Stimulated activated CD4-positive, alpha-beta T cell treated with anti-CD3 and anti-CD28 coated beads, Interleukin-1b, Interleukin-23, amount 100 ng/mL, for 48 hours (primary cell): ENCODE data around the gene DOCK9.
"Not testable (repeated sequence)": the region's sequence is repeated elsewhere in the genome, so short reads cannot be mapped to it uniquely, and the experiment has no call there.

Source experiments
- DNase-seq: peaks from one replicate; pipeline ENCODE4 v3.0.0-alpha.2; 2020

The DOCK9 gene

DNA sequence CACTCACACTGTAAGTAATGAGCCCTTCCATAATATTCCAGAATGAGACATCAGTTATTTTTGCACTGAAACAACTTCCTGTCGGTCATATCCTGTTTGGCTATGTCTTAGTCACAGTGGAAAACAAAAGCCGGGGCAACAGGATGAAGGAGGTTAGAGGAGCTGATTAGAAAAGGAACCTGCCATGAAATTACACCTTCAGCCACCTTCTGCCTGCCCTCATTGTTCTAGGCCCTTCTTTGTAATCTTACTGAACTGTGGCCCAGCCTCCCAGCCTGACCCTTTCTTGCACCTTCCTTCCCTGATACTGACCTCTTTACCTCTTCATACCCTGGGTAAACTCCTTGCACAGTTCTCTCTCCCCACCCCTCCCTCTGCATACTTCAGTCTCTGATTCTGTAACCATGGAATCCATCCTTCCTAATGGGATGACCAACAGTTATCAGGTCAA is 67.3 kb downstream of the DOCK9 start:
- DNase-seq: peak; percentile 44

DNA sequence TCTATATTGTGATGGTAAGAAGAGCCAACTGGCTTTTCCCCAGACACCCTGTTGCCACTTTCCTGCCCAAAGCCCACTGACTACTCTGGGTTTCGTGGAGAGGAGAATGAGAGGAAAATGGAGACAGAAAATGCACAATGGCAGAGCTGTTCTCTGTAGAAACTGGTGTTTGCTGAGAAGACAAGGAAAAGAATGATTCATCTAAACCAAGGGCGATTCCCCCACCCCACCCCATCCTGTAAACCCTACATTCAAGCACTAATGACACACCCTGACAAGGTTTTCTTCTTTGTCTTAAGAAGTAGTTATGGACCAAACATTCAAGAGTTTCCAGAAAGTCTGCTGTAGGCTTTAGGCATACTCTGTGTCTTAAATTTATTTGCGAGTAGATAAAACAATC is 68.8 kb downstream of the DOCK9 start:
- peak; percentile 31 for DNase-seq

DNA sequence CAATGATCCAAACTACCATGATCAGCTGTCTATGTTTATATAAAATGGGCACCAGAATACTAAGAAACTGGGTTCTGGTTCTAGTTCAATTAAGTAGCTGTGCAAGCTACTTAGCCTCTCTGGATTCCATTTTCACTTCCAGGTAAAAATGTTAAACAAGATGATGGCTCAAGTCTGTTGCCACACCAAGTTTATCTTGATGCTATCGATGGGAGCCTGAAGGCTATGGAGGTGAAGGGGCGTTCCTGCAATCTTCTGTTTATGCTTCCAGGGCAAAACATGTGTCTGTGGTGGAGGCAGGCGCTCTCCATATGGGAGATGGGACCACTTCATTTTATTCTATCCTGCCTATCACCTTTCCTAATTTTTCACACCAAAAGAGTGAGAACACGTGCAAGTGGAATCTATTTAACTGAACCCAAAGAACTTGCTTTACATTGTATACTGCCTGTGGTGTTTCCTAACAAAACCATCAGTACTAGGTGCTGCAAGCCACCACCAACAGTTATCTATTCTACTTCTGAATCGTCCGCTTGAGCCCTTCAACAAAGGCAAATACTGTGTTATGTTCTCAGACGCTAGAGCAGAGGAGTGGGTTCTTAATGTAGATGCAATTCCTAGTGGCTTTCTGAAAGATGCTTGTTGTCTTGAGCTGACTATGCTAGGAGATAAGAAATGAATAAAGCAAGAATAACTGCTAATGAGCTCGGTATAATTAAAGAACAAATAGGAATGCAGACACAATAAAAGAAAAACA is 70.9 kb downstream of the DOCK9 start:
- DNase-seq: no peak

DNA sequence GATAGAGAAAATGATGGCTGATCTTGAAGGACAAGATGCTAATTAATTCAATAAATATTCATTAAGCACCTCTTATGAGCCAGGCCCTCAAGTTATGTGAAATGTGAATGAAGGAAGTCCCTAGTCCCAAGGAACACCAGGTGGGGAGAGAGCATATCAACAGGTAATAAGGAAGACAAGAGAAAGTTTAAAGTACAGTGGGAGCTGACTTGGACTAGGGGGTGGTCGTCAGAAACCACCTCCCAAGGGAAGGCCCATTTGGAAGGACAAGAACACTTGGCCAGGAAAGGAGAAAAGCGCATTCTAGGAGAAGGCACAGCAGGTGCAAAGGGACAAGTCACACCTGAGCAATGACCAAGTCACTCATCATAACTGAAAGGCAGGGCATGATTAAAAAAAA is 72.7 kb downstream of the DOCK9 start:
- DNase-seq: no peak

DNA sequence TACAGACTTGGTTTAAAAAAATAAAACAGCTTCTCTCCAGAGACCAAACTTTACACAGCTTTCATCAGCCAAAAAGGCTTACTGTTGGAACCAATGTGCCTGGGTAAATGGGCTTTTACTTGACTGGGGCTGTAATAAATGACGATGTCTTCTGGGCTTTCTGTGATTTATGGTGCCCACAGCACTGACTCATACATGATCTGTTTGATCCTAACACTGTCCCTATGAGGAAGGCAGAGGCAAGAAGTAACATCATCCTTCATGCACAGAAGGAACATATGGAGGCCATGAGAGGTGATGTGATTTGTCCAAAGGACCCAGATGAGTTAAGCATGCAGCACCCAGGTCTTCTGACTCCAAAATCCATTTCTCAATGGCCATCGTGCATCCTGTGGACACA is 77.4 kb downstream of the DOCK9 start:
- DNase-seq: no peak

DNA sequence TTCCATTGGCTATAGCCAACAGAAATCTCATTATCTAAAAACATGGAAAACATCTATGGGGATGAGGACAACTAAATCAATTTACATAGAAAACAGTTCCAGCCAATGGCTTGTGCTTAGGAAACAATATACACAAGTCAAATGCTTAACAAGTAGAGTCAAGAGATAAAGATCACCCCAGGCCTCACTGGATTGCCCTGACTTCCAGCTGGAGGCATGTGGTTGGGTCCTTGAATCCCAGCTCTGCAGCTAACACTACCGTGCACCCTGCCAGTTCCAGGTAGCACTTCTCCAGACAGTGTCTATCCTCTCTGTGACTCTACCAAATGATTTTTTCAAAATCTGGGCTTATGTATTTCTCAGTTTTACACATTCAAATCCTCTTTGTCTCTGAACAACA is 80.2 kb downstream of the DOCK9 start:
- no peak for DNase-seq

DNA sequence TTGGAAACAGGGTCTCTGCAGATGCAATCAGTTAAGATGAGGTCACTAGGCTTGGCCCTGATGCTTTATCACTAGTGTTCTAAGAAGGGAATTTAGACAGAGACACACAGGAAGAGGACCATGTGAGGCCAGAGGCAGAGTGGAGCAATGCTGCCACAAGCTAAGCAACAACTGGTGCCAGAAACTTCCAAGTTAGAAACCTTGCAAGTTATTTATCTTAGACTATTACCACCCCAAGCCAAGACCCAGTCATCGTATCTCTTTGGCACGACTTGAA is 81.1 kb downstream of the DOCK9 start:
- no peak for DNase-seq

DNA sequence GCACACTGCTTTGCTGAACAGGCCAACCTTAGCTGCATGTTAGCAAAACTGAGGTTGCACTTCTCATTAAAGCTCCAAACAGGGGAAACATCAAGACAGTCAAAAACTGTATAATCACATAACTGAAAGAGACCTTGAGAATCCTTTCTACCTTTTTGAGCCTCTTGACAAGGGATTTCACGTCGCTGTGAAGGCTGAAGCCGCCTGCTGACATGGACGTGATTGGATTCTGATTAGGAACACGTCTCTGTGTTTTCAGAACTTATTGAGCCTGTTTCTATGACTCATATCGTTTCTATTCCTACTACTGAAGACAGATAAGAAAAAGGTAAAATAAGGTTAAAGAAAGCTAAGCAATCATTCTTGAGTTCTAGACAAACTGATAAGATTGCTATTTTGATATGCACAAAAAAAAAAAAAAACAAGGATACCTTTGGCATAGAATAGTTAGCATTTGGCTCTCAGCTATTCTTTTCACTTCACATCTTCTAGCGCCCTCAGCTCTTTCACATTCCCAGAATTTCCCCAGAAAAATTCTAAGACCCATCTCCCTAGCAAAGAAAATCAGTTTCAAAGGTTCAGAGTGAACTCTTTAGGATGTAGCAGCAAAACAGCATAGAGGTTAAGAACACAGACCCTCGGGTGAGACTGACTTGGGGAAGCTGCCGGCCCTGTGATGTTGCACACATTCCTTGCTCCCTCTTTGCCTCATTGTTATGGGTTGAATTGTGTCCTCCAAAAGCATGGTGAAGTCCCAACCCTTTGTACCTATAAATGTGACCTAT is 81.6 kb downstream of the DOCK9 start:
- no peak for DNase-seq

DNA sequence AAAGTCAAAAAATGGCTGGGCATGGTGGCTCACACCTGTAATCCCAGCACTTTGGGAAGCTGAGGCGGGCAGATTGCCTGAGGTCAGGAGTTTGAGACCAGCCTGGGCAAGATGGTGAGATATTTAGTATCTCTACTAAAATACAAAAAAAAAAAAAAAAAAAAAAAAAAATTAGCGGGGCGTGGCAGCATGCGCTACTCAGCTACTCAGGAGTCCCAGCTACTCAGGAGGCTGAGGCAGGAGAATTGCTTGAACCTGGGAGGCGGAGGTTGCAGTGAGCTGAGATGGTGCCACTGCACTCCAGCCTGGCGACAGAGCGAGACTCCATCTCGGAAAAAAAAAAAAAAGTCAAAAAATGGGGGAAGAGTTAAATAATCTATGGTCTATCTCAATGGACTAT is 83.0 kb downstream of the DOCK9 start:
- not testable (repeated sequence) for DNase-seq

DNA sequence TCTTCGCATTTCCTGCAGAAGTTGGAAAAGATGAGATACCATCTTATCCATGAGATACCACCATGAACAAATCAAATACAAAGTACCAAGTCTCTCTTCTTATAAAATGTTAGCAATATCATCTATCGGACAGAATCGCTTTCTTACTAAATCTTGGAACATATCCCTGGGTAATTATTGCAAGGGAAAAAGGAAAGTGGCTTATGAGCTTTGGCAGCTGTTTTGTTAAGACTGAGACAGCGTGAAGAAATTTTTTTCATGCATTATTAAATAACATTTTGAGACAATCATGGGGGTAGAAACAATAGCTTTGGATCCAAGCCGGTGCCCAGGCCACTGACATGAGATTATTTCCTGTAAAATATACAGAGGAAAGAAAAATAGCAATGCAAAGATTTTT is 84.5 kb downstream of the DOCK9 start:
- DNase-seq: no peak

DNA sequence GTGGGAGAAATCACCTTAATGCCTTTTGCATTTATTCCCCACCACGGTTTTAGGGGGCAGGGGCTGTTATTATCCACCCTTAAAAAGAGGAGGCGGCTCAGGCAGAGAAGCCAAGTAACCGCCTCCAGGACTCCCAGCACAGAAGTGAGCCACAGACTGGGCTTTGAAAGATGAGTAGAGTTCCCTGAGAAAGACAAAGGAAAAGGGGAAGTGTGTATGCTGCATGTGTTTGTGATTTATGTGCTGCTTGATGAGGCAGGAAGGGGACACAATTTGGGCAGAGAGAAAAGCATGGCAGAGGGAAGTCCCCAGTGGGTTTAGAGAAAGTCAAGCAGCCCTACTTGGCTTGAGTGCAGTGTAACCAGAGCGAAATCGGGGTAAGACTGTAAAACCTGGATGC is 85.0 kb downstream of the DOCK9 start:
- no peak for DNase-seq

DNA sequence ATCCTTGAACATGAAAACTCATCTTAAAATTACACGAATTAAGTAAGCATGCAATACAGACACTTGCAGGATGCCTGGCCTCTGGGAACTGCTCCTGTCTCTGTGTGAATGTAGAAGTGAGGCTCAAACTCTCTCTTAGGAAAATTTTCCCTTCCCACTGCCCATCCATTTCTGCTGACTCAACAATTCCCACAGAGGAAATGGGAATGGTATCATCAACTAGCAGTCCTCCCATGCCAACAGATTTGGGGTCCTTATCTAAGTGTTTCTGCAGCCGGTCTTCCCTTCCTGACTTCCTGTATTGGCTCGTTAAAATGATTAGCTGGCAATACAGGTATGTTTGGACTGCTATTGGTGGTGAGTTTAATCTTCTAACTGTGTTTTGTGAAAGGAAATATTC is 85.8 kb downstream of the DOCK9 start:
- DNase-seq: no peak

DNA sequence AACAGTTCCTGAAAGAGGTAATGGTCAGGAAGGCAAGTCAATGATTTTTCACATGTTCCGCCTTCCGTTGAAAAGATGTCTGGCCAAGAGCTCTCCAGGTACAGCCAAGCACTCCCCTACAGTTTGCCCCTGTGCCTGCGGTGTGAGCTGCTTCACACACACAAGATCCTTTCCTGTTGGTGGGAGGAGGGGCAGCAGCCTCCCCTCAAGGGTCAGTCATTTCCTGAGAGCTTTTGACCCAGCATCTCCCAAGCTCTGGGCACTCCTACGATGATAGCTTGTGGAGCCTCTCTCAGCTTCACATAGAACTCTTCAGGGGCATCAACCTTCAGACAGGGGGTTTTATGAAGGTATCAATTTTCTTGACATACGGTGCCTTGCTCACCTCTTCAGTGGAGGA is 86.9 kb downstream of the DOCK9 start:
- DNase-seq: no peak

DNA sequence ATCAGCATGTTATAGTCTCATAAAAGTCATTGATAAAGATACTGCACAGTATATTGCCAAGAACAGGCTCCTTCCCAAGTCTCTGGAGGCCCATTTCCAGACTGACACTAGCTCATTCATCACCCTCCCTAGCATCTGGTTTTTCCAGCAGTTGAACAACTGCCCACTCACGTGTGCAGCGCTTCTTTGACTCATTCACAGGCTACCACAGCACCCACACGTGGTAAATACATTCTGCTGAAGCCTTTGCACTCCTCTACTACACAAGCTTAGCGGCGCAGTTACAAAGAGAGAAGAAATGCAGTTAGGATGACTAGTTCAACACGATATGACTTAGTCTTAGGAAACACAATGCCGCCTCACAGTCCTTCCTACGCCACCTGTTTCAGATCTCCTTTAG is 87.7 kb downstream of the DOCK9 start:
- peak; percentile 72 for DNase-seq

DNA sequence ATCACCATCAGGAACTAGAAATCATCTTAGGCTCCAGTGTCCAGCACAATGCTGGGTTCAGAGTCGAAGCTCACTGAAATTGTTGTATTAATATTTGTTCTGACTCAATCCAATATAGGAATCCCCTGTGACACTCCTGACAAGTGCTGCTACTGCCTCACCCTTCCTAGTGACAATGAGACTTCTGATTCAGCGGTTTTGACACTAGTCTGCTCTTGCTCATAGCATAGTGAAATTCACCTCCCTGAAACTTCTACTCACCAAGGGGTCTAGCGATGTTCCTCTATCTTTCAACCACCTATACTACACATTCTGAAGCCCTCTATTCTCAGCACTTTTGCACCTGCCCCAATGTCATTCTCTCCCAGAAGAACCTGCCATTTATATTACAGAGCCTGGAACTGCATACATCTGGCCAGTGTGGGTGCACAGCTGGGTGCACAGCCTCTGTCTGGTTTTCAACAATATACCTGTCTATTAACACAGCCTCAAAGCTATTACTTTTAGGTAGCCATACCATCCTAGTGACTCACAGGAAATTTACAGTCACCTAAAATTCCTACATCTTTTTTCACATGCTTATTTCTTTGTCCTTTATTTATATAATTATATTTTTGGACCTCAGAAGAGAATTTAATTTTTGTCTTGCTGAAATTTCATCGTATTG is 88.3 kb downstream of the DOCK9 start:
- no peak for DNase-seq

DNA sequence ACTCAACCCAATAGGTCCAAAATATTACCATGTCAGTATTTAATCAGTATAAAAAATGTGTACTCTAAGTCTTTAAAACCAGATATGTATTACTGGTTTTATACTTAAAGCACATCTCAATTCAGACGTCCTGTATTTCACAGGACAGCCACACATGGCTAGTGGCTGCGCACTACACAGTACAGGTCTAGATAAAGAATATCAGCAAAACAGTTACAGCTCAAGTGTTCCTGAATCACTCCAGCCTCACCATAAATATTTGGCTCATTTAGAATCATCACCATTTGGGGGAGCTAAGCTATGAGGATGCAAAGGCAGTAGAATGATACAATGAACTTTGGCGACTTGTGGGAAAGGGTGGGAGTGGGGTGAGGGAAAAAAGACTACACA is 89.0 kb downstream of the DOCK9 start:
- DNase-seq: no peak

DNA sequence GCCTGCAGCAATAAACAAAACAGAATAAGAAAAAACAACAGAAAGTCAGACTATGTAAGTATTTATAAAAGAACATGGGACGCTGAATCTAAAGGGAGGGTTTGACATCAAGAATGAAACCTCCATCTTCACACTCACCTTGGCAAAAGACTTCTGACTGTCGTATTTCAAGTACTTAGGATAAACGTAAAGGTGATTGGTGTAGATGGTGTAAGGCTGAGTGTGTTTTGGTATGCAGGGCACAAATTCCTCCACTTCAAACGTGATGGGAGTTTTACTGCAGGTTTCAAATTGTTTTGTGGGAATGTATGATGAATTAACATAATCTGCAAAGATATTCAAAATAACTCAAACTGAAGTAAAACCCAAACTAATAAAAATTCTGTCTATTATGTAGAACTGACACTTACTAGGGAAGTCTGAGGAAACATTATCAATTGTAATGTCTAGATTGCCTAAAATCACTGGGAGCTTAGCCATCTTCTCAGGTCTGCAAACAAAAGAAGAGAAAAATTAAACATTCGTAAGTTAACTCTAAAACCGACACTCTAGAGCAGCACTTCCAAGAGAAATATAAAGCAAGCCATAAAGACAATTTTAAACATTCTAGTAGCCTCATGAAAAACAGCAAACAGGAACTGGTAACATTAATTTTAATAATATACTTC is 89.5 kb downstream of the DOCK9 start:
- no peak for DNase-seq

DNA sequence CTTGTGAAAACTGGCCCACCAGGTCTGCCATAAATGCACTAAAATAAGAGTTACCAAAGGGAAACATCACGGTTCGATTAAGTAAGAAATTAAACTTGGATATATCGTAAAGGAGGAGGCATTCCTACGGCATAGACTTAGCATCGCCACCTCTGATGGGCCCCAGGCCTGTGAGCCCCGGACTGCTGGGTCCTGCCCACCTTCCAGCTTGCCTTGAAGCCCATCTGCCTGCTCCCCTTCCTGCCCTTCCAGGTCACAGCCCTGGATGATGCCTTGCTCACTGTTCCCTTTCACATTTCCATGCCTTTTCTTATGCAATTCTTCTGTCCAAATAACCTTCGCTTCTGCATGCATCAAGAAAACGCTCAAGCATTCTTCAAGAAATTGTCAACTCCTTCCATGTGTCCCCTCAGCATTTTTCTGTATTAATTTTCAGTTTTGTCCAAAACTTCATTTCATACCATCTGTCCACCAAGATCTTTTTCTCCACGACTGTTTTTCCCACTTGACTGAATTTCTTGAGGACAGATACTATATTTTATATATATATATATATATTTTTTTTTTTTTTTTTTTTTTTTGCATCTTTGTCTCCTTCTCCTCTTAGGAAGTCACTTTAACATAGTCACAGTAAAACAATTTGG is 91.2 kb downstream of the DOCK9 start:
- no peak for DNase-seq

DNA sequence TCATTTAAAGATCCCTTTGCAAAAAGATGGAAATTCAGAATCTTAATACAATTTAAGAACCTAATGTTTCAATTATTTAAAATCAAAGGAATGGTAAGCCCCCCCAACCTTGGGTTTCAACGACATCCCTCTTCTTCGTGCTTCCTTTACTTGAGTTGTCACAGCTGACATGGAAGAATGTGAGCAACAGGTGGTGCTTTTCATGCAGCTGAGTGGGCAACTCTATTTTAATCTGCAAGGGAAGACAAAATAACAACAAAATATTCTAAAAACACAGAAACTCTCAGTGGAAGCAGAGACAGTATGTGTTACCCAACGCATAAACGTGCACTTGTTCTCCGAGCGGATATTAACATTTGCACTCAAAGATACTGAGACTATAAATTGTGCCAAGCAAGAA is 92.3 kb downstream of the DOCK9 start:
- DNase-seq: no peak

DNA sequence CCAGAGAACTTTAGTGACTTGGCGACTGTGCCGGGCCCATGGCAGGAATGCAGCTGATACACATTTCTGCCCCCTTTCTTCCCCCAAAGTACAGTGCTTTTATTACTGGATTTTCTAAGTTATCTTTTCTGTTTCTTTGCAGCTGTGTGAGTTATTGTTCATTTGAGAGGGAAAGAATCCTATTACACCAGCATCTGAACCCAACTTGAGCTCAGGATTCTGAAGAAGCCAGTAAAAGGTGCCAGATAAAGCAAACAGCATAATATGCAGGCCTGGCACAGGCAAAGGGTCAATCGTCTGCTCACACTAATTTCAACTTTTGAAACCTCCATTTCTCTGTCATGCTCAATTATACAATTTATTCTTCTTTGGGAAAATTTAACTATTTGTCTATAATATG is 93.9 kb downstream of the DOCK9 start:
- DNase-seq: no peak

DNA sequence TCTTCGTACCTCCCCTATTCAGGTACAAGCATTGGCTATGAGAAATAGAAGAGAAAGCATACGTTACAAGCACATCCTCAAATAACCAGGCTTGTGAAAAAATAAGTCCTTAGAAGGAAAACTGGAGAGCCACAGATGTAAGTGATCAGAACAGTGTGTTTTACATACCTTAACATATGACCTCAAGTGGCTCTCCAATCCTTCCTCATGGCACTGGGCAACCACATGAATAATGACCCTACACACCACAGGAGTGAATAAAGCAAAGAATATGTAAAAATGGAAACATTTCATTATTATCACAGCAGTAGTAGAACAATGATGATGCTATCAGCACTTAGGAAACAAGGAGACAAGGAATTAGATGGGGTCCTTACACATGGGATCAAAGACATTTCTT is 96.5 kb downstream of the DOCK9 start:
- no peak for DNase-seq

DNA sequence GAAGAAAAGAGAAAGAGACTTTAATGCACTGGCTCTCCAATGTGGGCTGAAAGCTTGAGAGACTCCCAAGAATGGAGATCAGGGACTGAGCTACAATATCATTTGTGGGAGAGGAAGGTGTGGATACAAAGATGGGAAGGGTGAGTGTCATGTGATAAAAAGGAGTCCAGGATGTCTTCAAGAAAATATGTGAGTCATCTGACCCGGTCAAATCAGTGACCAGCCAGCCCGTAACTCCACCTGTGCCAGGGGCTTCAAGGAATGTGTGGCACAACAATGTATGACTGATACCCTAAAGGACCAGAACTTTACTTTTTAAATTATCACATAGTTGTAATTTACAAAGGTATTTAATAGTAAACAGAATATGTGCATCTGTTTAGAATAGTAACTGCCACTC is 97.2 kb downstream of the DOCK9 start:
- DNase-seq: no peak

DNA sequence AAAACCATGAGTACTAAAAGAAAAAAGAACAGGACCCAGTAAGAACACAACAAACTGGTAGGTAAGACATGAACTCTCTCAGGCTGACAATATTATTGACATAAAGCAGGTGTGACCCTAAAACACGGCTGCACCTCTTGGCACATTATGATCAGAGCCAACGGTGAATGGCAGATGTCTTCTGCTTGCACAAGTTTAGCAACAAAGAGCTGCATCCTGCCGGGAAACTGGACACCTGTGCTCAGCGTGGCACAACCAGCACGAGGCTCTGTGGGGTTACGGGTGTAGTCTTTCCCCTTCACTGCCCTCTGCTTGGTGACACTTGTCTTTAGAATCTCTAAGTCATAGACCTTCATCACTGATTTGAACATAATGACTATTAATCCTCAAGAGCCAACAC is 97.9 kb downstream of the DOCK9 start:
- no peak for DNase-seq
